Head of caudate nucleus (tissue), 42 donors: Measurements from ENCODE around the gene DNAL1.

Source experiments
- DNase-seq, 42 donors: peaks; one replicate each; pipeline versions ENCODE4 v3.0.0 to v3.0.0-alpha.2; 2020 to 2021; ENCODE audit warnings: mixed read lengths in 7 of 42
- intact Hi-C: fragments of 100-400 bp; cut with DNase I; formaldehyde crosslinking; loops from one replicate; pipeline ENCODE4 v1.15.0; 2022

The DNAL1 gene

GRCh38 chr14:73718418-73719251, 73.8 kb downstream of the DNAL1 start:
- intact Hi-C loops, result no loop called here
- DNase-seq, result peak in 38 of 42 donors; percentile 46 to 86 (median 70)

- DNase-seq, result no peak
Measured at GRCh38 chr14:73719361-73719760, 74.6 kb downstream of the DNAL1 start.

GRCh38 chr14:73719791-73720190, 75.0 kb downstream of the DNAL1 start:
- DNase-seq, result no peak
- intact Hi-C loops, result no loop called here

More at GRCh38 chr14:73719361-73719760, 74.6 kb downstream of the DNAL1 start:
- intact Hi-C loops, result no loop called here

GRCh38 chr14:73720636-73721035, 75.8 kb downstream of the DNAL1 start:
- DNase-seq, result no peak
- intact Hi-C loops, result no loop called here

GRCh38 chr14:73721101-73721821, 76.5 kb downstream of the DNAL1 start:
- intact Hi-C loops, result no loop called here
- no peak for DNase-seq

- DNase-seq, result no peak
- intact Hi-C loops, result no loop called here
Measured at GRCh38 chr14:73722581-73722980, 77.8 kb downstream of the DNAL1 start.

GRCh38 chr14:73723406-73723796, 78.6 kb downstream of the DNAL1 start:
- intact Hi-C loops, result no loop called here
- no peak for DNase-seq

GRCh38 chr14:73723797-73724661, 79.2 kb downstream of the DNAL1 start:
- peak in 2 of 42 donors; percentile 5 to 38 for DNase-seq
- intact Hi-C loops, result no loop called here

- intact Hi-C loops, result no loop called here
- DNase-seq, result no peak
Measured at GRCh38 chr14:73724696-73725095, 79.9 kb downstream of the DNAL1 start.

GRCh38 chr14:73725116-73726024, 80.6 kb downstream of the DNAL1 start:
- DNase-seq, result peak in 19 of 42 donors; percentile 9 to 75 (median 58)
- intact Hi-C loops, result no loop called here

GRCh38 chr14:73726025-73726961, 81.5 kb downstream of the DNAL1 start:
- intact Hi-C loops, result no loop called here
- no peak for DNase-seq

GRCh38 chr14:73727166-73727565, 82.4 kb downstream of the DNAL1 start:
- intact Hi-C loops, result no loop called here

GRCh38 chr14:73728717-73729330, 84.0 kb downstream of the DNAL1 start:
- intact Hi-C loops, result loop anchor here (1.0 to 2.0 kb wide), 2 partner anchors 30 to 96 kb away; no protein-coding TSS in a partner anchor
- DNase-seq, result peak; percentile 62 to 96 (median 86)

More at GRCh38 chr14:73727166-73727565, 82.4 kb downstream of the DNAL1 start:
- no peak for DNase-seq

GRCh38 chr14:73729556-73730265, 84.9 kb downstream of the DNAL1 start:
- peak in 1 of 42 donors; percentile 7 for DNase-seq
- intact Hi-C loops, result loop anchor here (2.0 kb wide), 1 partner anchor 29 kb away; no protein-coding TSS in a partner anchor

- intact Hi-C loops, result no loop called here
- DNase-seq, result peak in 1 of 42 donors; percentile 8
Measured at GRCh38 chr14:73731111-73731510, 86.3 kb downstream of the DNAL1 start.

- intact Hi-C loops, result no loop called here
- peak in 1 of 42 donors; percentile 4 for DNase-seq
Measured at GRCh38 chr14:73732006-73732405, 87.2 kb downstream of the DNAL1 start.
